ENCODE data around the gene GRIK4. TPM values are rescaled to one million over a fixed set of nuclear protein-coding genes. Genes with fewer than 3 reads are reported as not detected.
A peak's percentile ranks its signal among the peaks of the same experiment; 100 is the strongest.

Gene GRIK4
- total RNA-seq, 1 experiment from 2014 or later = 3.3 TPM

DNA sequence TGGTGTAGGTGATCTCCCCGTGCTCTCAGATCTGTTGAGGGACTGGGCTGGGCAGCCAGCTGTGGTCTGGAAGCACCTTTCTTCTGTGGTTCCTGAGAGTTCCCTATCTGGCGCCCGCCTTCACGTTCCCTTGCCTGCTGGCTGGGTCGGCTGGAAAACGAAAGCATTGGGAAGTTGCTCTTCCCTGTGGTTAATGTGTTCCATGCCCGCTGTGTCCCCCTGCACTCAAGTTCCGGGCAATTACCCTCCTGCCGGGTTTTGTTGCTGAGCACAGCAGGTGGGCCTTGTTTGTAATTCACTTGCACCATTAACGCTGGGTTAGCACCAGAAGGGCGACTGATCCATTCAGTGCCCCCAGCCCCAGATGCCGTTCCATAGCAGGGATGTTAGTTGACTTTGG is 134.1 kb downstream of the GRIK4 start:
- Mint-ChIP-seq H3K9me3 (no peaks in the 10 kb centered on the region), H3K36me3 (no peaks in the 10 kb centered on the region), H3K4me3 (peak overlapping the region; percentile 48), H3K27me3 (ENCODE audit: low read depth) (peaks cover 98% of the 10 kb centered on the region), H3K4me1 (peaks cover 46% of the 10 kb centered on the region), H3K27ac (no peak overlapping the region)
- POLR2A ChIA-PET = no interaction called here
- ATAC-seq = peak; percentile 76
- peak; percentile 85 for DNase-seq (ENCODE audit: low spot score)
- CTCF ChIA-PET = interaction anchor here (0.6 to 2.1 kb wide), 16 partner anchors 10 to 309 kb away, joined by 3 to 19 read pairs (median 4); partner anchors contain the start of genes ARHGEF12 and GRIK4
- TF ChIP-seq CTCF (IDR thresholded peaks at IDR 0.05) (no peak), OVOL2 (CRISPR knock-in tag; IDR thresholded peaks at IDR 0.05; ENCODE audit: borderline replicate concordance) (no peak), NR1H2 (CRISPR knock-in tag; IDR thresholded peaks at IDR 0.05) (no peak), ZSCAN18 (CRISPR knock-in tag; IDR thresholded peaks at IDR 0.05) (no peak), STAT6 (CRISPR knock-in tag; conservative IDR thresholded peaks at IDR 0.05; ENCODE audit: low read depth) (no peak), ZBTB21 (CRISPR knock-in tag; IDR thresholded peaks at IDR 0.05; ENCODE audit: borderline replicate concordance) (peak; percentile 62; the same call in 1 of the 2 replicates), ERG (CRISPR knock-in tag; IDR thresholded peaks at IDR 0.05) (0 out of 2 replicates have a peak, but pooled peaks have one; percentile 54), JUN (CRISPR knock-in tag; IDR thresholded peaks at IDR 0.05) (no peak), ZNF512 (CRISPR knock-in tag; IDR thresholded peaks at IDR 0.05; ENCODE audit: borderline replicate concordance) (no peak), ZNF219 (CRISPR knock-in tag; IDR thresholded peaks at IDR 0.05; ENCODE audit: borderline replicate concordance) (peak; percentile 68; the same call in 1 of the 2 replicates), ZNF532 (CRISPR knock-in tag; IDR thresholded peaks at IDR 0.05; ENCODE audit: borderline replicate concordance) (no peak), KAT7 (CRISPR knock-in tag; IDR thresholded peaks at IDR 0.05; ENCODE audit: borderline replicate concordance) (peak; percentile 80; the same call in 1 of the 2 replicates), ZNF317 (CRISPR knock-in tag; IDR thresholded peaks at IDR 0.05; ENCODE audit: borderline replicate concordance, low read depth) (no peak), ATF3 (CRISPR knock-in tag; conservative IDR thresholded peaks at IDR 0.05) (no peak), TP53 (CRISPR knock-in tag; IDR thresholded peaks at IDR 0.05) (no peak), ELF4 (CRISPR knock-in tag; IDR thresholded peaks at IDR 0.05; ENCODE audit: low read depth) (no peak), TEAD4 (CRISPR knock-in tag; IDR thresholded peaks at IDR 0.05) (no peak)
- TF ChIP-seq, protein P1, sequence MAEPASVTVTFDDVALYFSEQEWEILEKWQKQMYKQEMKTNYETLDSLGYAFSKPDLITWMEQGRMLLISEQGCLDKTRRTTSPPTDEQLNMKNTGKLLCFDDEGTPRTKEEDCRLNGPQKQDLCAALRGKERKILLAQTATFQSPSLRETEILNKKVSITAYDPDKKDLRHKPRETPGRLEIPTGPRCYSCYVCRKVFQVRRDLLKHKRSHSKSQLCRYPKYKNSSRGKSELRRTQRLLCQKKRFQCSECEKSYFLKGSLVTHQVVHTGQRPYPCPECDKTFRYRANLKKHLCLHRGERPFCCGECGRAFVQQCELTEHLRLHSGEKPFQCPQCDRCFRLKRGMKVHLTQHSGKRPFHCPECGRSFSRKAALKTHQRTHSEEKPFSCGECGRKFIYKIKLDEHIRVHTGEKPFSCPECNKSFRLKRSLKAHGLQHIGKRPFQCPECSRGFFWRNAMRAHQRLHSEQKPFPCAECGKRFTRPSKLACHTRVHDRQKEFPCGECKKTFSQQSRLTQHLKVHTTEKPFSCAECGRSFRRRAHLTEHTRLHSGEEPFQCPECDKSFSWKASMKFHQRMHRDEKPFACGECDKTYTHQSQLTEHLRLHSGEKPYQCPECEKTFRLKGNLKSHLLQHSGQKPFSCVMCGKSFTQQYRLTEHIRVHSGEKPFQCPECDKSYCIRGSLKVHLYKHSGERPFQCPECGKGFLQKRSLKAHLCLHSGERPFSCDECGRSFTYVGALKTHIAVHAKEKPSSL (CRISPR knock-in tag; conservative IDR thresholded peaks at IDR 0.05) = no peak
- TF ChIP-seq, protein P2, sequence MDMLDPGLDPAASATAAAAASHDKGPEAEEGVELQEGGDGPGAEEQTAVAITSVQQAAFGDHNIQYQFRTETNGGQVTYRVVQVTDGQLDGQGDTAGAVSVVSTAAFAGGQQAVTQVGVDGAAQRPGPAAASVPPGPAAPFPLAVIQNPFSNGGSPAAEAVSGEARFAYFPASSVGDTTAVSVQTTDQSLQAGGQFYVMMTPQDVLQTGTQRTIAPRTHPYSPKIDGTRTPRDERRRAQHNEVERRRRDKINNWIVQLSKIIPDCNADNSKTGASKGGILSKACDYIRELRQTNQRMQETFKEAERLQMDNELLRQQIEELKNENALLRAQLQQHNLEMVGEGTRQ (CRISPR knock-in tag; IDR thresholded peaks at IDR 0.05) = no peak; the same call in 1 of the 2 replicates

Data from WTC11 (cell line).